NOMO-1 treated with DMSO at 0.1 percent for 48 hours (cell line): ENCODE measurements around the gene ERGIC1.
A peak's percentile ranks its signal among the peaks of the same experiment; 100 is the strongest.

Experiments used
- DNase-seq: peaks from one replicate; lab custom pipeline; 2025; ENCODE audit not compliant: unreplicated experiment; lab: John Stamatoyannopoulos, UW

ERGIC1 gene

DNA sequence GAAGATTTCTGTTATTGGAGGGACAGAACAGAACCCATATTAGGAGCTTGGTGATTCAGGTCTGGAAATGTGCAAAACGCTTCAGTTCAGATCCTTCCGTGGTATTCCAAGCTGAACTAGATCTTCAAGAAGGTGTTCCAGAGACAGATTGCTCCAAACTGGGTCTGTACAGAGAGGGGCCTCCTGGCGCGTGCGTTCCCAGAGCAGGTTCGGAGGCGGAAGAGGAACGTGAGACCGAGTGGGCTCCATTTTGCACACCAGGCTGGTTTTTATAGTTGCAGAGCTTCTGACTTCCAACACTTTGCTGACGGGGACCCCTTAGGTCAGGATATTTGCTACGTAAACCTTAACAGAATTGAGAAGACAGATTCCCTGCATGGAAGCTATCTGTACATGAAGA lies 108.5 kb downstream of the ERGIC1 start:
- no peak for DNase-seq

DNA sequence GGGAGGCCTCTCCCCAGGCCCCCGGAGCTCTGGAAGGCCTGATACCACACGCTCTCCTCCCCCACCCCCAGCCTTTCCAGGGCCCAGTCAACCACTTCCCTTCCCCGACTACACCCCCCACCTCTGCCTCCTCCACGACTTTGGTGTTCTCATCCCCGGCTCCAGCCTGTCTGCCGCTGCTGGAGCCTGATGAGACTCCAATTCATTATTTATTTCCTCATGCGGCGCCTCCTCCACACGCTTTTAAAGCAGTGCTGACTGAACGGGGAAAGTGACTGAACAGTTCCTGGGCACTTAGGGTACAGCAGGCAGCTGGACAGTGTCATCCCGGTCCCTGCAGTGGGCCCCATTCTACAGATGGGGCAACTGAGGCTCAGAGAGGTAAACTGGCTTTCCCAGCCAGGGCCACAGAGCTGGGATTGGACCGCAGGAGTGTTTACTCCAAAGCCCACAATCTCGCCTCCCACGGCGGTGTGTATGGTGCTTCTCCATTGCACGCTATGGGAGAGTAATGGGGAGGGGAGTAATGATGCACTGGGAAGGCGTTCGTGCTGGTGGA lies 109.3 kb downstream of the ERGIC1 start:
- DNase-seq, result no peak

DNA sequence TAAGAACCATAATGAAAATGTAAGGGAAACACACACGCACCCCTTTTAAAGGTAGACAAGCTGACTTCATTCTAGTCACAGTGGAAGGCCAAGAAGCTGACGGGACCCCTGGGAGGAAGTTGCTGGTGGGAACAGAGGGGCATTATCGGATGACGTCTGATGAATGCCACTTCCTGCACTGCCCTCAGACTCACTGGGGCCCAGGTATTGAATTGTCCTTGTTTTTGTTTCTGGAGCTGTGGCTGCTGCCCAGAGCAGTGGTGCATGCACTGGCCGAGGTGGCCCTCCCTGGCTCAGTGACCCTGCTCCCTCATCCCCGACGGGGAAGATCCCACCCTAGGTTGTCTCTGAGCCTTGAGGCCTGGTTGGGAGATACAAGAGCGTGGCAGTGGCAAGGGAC lies 109.9 kb downstream of the ERGIC1 start:
- DNase-seq, result no peak

DNA sequence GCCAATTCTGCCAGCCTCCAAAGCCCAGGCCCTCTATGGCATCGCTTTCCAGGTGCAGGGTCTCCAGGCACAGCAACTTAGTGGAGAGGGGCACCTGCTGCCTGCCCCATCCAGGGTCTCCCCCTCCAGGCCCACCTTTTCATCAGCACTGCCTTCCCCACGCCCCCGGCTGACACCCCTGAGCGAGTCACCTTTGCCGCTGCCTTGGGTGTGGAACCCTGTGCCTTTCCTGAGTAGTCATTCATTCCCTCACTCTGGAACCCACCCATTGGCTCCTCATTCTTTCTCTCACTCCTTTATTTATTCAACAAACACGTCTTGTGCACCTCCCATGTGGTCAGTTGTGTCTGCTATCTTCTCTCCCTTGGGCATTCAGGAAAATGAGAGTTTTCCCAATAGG lies 110.7 kb downstream of the ERGIC1 start:
- no peak for DNase-seq

DNA sequence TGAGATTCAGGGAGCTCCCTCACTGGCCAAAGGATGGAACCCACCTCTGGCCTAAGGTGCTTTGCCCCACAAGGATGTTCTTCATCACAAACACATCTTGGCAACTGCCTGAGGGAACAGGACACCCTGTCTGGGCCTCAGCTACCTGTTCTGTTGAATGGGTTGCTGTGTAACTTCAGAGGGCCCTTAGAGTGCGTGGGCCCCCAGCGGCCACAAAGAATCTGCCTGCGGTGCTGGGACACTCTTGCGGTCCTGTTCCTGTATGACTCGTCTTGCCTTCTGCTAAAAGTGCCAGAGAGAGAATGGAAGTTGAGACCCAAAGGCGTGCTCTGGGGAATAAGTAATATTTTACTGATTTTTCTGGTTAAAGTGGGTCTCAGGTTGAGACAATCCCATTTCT lies 111.1 kb downstream of the ERGIC1 start:
- no peak for DNase-seq

DNA sequence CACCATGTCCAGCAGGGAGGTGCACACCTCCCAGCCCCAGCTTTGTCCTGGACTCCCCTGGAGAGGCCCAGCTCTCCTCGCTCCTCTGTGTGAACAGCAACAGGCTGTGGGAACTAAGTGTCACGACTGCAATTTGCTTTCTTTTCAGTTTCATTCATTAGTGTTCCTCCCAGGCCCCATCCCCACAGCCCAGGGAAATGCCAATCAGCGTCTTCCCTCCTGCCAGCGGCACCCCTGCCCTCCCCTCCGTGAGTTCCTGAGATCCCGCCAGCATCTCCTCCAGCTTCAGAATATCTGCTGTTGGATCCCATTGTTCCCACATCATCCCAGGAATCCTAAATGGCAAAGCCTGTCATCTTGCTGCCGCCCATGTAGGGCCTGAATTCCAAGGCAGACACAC lies 112.1 kb downstream of the ERGIC1 start:
- DNase-seq, result no peak

DNA sequence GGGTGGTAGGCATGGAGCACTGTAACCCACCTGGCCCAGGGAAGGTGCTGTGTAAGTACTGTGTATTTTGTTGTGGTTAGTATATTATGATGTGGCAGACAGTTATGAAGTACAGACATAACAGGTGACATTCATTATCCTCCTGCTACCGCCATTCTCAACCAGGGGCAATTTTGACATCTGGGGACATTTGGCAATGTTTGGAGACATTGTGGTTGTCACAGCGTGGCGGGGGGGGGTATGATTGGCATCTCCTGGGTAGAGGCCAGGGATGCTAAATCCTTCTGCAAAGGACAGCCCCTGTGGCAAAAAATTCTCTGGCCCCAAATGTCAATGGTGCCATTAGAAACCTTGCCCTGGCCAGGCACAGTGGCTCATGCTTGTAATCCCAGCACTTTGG lies 115.4 kb downstream of the ERGIC1 start:
- no peak for DNase-seq

DNA sequence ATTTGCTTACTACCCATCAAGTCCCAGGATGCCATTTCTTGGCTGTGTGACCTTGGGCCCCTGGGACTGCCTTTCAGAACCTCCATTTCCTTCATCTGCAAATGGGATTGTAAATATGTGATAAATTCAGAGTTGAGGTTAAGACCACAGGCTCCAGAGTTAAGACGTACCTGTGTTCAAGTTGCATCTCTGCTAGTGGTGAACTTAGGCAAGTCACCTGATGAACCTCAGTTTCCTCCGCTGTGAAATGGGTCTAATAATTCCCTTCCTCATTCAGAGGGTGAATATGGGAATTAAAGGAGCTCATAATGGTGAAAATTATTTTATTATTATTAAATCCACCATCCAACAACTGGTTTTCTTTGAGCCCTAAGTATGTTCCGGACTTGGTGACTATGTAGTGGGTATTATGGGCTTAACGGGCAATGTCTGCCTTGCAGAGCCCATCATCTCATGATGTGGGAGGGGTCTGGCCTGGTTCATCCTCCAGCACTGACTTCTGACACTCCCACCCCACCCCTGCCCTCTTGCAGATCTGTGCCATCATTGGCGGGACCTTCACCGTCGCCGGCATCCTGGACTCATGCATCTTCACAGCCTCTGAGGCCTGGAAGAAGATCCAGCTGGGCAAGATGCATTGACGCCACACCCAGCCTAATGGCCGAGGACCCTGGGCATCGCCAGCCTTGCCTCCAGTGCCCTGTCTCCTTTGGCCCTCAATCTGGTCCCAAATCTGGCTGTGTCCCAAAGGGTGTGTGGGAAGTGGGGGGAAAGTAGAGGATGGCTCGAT lies 116.3 kb downstream of the ERGIC1 start:
- no peak for DNase-seq

DNA sequence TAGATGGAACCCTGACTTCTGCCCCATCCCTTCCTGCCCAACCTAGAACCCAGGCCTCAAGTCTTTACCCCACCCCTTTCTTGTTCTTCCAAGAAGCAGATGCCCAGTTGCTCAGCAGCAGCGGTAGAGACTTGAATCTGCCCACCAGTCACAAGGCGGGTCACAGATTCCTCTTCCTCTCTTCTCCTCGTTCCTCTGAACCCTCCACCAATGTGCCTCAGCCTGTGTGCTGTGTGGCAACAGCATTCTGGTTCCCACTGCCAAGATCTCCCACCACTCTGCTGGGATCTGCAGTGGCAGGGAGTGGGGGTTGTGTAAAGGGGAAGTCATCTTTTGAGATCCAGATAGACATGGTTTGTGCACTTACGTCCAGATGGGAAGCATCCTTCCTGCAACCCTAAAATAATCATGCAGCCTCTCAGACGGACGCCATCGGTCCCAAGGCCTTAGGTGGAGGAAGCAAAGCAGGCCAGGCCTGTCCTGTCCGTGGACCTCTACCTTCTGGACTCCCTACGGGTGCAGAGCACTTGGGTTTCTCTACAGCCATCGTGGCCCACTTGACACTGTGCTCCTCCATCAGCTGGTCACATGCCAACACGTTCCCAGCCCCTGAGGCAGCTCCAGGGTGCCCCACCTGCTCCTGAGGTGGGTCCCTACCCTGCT lies 117.5 kb downstream of the ERGIC1 start:
- DNase-seq, result no peak

DNA sequence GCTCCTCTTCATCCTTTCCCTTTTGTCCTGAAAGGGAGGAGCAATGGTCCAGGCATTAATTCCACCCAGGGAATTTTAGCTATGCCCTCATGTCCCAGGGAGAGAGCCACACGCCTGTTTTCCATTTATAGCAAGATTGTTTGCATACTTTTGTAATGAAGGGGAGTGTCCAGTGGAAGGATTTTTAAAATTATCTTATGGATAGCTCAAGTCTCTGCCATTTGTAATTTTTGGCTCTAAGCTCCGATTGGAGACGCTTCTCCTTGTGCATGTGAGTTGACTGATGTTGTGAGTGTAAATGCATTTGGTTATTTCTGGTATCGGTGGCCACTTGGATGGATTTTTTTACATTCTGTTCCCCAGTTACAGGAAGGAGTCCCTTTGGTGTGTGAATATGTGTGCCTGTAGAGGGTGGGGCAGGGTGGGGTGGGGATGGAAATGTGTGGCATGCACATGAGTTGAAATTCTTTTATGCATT lies 118.0 kb downstream of the ERGIC1 start:
- DNase-seq, result no peak

DNA sequence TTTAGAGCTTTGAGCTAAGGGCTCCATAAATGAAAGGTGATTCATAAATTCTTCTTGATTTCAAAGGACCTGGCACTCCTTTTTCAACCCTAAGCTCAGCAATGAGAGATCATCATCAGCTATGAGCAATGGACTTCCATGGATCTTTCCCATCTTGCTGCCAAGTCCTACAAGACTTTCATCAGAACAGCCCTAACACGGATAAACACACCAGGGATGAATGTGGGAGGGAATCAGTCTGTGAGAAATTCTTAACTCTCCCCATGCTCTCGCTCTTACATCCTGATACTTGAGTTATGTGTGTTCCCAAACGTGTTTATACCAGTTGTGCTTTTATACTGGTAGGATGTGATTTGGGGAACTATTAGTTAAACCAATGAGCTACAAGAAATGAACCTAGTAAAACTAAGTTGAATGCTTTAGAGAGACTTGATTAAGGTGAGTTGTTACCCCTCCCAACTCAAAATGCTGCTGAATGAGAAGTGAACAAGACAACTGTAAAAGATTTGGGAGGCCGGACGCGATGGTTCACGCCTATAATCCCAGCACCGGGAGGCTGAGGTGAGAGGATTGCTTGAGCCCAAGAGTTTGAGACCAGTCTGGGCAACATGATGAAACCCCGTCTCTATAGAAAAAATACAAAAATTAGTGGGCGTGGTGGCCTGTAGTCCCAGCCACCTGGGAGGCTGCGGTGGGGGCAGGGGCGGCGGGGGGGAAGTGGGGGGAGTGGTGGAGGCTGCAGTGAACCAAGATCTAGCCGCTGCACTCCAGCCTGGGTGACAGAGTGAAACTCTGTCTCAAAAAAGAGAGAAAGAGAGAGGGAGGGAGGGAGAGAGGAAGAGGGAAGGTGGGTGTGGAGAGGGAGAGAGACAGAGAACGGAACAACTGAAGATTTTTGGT lies 120.0 kb downstream of the ERGIC1 start:
- DNase-seq, result no peak

DNA sequence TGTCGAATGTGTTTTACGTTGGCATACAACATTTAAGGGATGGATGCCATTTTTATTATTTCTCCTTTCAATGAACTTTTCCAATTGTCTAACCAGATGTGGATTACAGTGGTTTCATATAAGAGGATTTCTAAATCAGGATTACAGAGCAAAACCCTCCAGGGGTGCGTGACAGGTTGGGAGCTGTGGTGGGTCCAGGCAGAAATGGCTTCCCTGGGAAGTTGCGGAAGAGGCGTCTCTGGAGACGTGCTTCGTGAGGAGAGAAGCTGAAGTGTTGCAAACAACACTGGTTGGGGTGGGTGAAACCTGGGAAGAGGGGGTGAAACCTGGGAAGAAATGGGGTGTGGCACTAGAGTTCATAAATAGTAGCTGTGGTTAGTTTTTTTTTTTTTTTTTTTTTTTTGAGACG lies 120.7 kb downstream of the ERGIC1 start:
- DNase-seq, result no peak

DNA sequence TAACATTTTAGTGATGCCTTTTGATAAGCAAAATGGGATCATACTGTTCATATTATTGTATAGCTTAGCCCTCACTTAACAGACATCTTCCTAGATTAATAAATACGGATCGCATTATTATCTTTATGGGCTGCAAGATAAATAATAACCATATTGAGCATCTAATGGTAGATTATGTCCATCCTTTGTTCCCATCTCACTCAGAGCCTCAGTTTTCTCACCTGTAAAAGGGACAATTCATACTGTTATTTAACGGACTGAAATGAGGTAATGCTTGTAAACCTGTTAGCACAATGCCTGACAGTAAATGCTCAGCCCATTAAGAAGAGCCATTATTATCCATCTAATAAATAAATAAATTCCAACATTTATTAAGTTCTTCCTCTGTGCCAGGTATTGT lies 122.2 kb downstream of the ERGIC1 start:
- DNase-seq, result no peak

DNA sequence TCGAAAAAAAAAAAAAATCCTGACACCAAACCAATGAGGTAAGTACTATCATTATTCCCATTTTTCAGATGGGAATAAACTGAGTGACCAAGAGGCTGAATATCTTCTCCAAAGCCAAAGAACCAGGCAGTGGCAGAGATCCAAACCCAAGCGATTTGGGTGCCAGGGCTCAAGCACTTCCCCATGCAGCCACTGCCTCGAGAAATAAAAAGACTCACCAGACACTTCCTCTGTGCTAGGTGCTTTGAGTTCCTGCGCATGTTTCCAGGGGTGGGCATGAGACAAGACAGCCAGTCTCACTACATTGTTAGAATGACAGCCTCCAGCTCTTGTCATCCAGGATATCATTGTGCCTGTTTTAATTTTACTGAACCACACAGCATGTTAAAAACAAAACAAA lies 122.9 kb downstream of the ERGIC1 start:
- DNase-seq, result no peak

DNA sequence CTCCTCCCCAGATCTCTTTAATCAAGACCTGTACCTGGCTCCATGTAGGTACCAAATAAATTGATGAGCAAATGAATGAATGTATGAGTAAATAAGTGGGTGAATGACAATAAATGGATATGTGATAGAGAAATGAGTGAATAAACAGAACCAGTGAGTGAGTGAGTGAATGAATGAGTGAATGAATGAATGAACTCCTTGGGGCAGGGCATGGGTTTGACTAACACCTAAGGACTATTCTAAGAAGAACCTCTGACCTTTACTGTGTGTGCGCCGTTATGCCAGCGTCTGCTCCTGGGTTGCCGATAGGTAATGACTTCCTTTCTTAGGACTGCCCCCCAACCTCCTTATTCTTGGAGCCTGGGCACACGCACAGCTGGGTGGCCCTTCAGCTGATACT lies 123.4 kb downstream of the ERGIC1 start:
- DNase-seq, result no peak

DNA sequence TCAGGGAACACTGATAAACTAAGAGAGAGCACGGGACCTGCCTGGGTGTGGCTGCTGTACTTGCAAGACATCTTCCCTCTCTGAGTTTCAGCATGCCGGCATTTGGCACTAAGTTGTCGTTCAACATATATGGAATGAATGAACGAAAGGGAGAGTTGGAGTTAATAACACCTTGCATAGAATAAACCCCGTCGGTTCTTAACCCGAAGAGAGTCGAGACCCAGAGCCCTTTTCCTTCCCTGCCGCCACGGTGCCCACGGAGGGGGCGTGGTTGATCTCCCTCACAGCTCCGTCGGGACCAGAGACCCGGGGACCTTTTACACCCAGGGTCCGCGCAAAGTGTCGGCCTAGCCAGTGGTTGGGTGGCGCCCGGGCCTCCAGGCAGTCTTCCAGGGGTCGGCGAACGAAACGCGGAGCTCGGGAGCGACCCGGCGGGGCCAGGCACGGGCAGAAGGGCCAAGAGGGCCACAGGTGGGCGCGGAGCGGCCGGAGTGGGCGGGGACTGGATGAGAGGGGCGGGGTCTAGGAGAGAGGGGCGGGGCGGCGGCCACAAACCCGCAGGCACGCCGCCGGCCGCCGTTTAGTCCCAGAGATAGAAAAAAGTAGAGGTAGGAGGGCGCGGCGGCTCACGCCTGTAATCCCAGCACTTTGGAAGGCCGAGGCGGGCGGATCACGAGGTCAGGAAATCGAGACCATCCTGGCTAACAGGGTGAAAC lies 124.4 kb downstream of the ERGIC1 start:
- peak; percentile 43 for DNase-seq

DNA sequence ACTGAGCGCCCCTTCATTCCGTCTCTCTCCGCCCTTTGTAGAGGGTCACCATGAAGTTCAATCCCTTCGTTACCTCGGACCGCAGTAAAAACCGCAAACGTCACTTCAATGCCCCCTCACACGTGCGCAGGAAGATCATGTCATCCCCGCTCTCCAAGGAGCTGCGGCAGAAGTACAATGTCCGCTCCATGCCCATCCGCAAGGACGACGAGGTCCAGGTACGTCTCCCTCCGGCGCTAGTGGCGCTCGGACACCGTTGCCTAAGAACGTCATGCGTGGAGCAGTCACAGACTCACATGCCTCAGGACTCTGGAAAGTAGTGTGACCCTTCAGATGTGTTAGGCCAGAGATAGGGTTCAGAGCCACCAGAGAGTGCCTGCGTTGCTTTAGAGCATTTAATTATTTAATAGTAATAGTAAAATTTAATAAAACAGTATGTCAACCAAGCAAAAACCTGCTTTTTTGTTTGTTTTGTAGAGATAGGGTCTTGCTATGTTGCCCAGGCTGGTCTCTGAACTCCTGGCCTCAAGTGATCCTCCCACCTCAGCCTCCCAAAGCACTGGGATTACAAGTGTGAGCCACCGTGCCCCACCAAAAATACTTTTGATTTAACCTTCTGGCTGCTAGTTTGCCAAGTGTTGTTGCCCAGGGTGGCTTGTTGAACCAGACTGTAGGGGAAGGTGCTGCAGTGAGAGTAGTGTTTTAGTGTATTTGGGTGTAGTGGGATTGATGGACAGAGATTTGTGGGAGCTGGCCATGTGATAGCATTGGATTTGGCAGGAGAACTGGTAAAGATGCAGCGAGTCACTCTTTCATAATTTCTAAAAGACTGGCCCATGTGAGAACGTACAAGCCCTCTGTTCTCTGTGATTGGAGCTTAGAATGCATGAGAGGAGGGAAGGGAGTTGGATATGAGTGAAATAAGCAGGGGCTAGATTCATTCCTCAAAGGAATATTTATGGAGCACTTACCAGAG lies 126.1 kb downstream of the ERGIC1 start:
- no peak for DNase-seq

DNA sequence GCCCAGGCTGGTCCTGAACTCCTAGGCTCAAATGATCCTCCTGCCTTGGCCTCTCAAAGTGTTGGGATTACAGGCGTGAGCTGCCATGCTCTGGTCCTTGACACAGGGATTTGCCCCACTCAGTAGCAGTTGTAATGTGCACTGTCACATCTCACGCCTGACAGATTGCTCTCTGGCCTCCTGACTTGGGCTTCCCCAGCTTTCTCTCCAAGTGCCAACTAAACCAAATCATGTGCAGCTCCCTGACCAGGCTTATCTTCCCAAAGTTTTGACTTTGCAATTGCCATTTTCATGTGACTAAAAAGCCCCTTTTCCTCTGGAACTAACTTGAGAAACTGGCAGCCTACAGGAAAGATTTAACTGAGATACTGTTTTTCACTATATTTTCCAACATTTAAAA lies 135.9 kb downstream of the ERGIC1 start:
- no peak for DNase-seq

DNA sequence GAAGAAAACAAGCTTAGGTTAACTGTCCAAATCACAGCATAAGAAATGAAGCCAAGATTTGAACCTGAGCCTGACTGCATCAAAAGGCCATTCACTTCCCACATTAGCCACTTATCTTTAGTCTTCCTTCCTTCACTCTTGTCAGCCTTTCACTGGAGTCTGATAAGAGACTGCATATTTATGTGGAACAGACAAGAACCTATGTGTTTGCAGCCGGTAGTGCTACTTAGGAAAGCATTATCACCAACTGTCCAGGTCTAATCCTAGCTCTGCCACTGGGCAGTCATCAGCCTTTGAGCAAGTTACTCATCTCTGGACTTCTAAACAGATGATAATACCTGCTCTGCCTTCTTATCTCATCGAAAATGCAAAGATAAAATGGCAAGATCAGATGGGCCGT lies 137.4 kb downstream of the ERGIC1 start:
- no peak for DNase-seq

DNA sequence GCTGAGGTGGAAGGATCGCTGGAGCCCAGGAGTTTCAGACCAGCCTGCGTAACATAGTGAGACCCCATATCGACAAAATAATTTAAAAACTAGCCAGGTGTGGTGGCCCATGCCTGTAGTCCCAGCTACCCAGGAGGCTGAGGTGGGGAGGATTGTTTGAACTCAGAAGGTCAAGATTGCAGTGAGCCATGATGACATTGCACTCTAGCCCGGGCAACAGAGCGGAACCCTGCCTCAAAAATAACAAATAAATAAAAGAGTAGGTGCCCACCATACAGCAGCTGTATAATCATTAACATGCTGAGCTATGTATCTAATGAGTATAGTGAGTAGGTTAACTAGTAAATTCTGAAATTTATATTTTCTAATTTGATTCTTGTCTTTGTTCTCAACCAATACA lies 138.5 kb downstream of the ERGIC1 start:
- DNase-seq, result no peak
